ENCODE measurements around the gene DIPK1A.

The DIPK1A gene

GRCh38 chr1:92844439-92844838 lies 116.8 kb downstream of the DIPK1A start:
- no peak for TF ChIP-seq CTCF (IDR thresholded peaks at IDR 0.05; ENCODE audit: low read depth, low read length)
- Histone ChIP-seq H3K4me3 (ENCODE audit: low read depth, low read length) (no peak overlapping the region), H3K27ac (no peak overlapping the region), H3K9me3 (ENCODE audit: severe bottlenecking) (no peaks in the 10 kb centered on the region), H3K27me3 (ENCODE audit: insufficient read depth, low read depth, severe bottlenecking) (no peaks in the 10 kb centered on the region), H3K36me3 (peaks cover 51% of the 10 kb centered on the region)
- DNase-seq: no peak

DNA sequence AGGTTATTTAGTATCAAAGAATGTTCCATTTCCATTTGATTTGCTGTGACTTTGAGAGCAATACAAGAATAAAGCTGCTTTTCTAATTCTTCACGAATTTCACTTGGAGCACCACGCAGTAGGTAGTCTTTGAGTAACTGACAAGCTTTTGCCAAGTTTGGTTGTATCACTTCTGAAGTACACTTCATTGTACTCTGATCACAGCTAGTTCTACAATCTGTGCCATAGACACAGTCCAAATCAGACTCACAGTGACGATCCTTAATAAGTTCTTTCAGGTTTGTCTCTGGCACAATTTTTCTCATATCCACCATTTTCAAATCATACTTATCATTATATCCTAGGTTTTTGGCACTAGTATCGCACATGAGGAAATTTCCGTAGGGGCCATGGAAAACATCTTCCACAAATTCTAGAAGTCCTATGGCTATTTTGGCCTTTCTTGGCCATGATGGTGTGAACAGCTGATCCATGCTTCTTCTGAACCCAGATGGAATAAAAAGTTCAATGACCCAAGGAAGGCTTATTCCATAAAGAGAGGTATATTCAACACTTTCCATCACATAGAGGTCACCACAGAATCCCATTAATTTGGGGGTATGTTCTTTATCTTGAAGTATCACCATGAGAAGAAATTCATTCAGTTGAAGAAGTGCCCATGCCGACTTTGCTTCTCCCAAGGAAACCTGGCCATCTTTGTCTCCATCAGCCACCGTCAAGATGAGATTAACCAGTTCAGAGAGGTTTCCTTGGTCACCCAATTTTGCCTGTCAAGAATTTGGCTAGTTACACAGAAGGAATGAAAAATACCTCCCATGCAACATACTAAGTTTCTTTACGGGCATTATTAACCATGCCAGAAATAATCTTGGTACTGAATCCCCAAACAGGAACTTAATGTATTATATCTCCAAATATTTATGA lies 117.6 kb downstream of the DIPK1A start:
- Histone ChIP-seq H3K36me3 (peaks cover 58% of the 10 kb centered on the region), H3K9me3 (ENCODE audit: severe bottlenecking) (no peaks in the 10 kb centered on the region), H3K27ac (no peak overlapping the region), H3K27me3 (ENCODE audit: insufficient read depth, low read depth, severe bottlenecking) (no peaks in the 10 kb centered on the region), H3K4me3 (ENCODE audit: low read depth, low read length) (no peak overlapping the region)
- DNase-seq: no peak
- no peak for TF ChIP-seq CTCF (IDR thresholded peaks at IDR 0.05; ENCODE audit: low read depth, low read length)

DNA sequence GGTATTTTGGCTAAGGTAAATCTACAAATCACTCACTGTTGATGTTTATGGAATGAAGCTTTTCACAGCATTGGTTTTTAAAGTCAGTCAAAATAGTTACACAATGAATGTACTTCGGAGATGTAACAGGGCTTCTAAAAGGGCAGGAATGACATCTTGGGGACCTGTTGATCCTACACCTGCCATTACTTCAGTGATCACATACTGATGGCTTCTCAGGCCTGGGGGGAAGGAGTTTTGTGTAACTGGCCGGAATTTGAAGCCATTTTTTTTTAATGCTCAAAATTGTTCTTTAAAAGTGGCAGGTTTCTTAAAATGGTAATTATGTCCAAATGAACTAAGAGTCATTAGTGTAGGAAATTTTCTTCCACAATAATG lies 118.2 kb downstream of the DIPK1A start:
- Histone ChIP-seq H3K27me3 (ENCODE audit: insufficient read depth, low read depth, severe bottlenecking) (no peaks in the 10 kb centered on the region), H3K27ac (no peak overlapping the region), H3K4me3 (ENCODE audit: low read depth, low read length) (no peak overlapping the region), H3K36me3 (peaks cover 65% of the 10 kb centered on the region), H3K9me3 (ENCODE audit: severe bottlenecking) (no peaks in the 10 kb centered on the region)
- DNase-seq: no peak
- TF ChIP-seq CTCF (IDR thresholded peaks at IDR 0.05; ENCODE audit: low read depth, low read length): no peak

DNA sequence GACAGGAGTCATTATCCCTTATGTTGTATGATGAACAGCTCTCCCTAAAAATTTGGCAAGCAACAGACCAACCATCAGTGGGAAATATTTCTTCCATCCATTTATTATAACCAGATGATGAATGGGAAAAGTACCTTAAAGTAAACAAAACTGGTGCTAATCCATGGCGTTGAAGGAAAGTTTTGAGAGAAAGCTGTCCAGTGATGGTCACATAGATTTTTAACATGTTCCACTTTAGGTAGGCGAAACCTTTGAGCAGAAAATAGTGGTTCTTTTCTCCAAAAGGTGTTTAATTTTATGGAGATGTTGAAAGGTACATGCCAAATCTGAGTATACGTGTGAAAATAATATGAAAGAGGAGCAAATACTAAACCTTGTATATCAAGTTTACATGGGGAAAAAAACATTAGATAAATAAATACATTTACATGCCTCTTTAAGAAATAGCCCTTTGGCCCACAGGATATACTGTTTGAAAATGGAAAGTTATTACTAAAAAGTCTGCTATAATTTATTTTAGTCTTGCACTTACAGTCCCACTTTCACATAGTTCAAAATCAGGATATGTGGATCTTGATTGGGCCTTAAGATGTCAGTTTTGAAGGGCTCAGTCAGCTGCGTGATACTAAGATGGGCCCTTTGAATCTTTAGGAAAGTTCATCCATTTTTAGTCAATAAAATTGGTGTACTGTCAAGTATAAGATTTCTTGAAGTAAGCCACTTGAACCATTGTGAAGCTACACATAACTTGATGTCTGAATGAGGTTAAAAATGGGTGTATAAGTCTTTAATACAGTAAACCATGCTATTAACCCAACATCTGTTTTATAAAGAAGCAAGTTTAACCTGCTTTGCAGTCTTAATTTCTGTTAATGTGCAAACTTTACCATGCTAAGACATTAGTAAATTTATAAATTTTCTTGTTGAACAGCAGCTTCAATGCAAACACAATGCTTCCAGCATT lies 118.9 kb downstream of the DIPK1A start:
- Histone ChIP-seq H3K27me3 (ENCODE audit: insufficient read depth, low read depth, severe bottlenecking) (no peaks in the 10 kb centered on the region), H3K36me3 (peaks cover 71% of the 10 kb centered on the region), H3K9me3 (ENCODE audit: severe bottlenecking) (no peaks in the 10 kb centered on the region), H3K27ac (no peak overlapping the region), H3K4me3 (ENCODE audit: low read depth, low read length) (no peak overlapping the region)
- no peak for TF ChIP-seq CTCF (IDR thresholded peaks at IDR 0.05; ENCODE audit: low read depth, low read length)
- DNase-seq: no peak

DNA sequence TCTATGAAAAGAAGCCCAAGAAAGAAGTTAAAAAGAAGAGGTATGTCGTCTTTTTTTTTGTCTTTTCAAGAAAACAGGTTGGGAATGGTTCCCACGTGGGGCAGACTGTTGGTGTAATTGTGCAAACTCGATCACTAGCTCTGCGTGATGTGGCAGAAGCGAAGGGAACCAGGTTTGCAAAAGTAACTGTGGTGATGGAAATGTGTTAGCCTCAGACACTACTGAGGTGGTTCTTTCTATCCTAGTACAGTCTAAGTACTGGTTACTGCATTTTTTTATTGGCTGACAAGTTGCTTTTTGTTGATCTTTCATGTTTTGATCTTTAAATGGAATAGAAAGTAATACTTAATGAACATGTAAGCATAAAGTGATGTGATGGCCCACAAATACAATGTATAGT lies 120.7 kb downstream of the DIPK1A start:
- Histone ChIP-seq H3K9me3 (ENCODE audit: severe bottlenecking) (no peaks in the 10 kb centered on the region), H3K36me3 (peaks cover 89% of the 10 kb centered on the region), H3K4me3 (ENCODE audit: low read depth, low read length) (no peak overlapping the region), H3K27ac (no peak overlapping the region), H3K27me3 (ENCODE audit: insufficient read depth, low read depth, severe bottlenecking) (no peaks in the 10 kb centered on the region)
- DNase-seq: no peak
- no peak for TF ChIP-seq CTCF (IDR thresholded peaks at IDR 0.05; ENCODE audit: low read depth, low read length)
